SU-DHL-6 (cell line): ENCODE data around the gene CCDC73.
"Not testable (repeated sequence)": the region's sequence is repeated elsewhere in the genome, so short reads cannot be mapped to it uniquely, and the experiment has no call there.

Source experiments
- H2AFZ ChIP-seq: fragments of 200-600 bp; sonication (generic); 2 replicates; pipeline ENCODE4 v1.6.1; 2014; ENCODE audit warnings: low read depth, mild to moderate bottlenecking, moderate library complexity, mixed read lengths, antibody characterized with exemption, low read length; ENCODE audit not compliant: severe bottlenecking
- H3F3A ChIP-seq: fragments of 200-600 bp; shearing (Covaris generic); 2 replicates; pipeline ENCODE4 v1.6.0; 2016; ENCODE audit warnings: antibody characterized with exemption, mild to moderate bottlenecking; ENCODE audit not compliant: insufficient read depth
- H3K27ac ChIP-seq: fragments of 200-600 bp; sonication (generic); 2 replicates; pipeline ENCODE4 v1.5.1; 2016; ENCODE audit warnings: low read depth, mild to moderate bottlenecking, low read length, moderate library complexity, mixed read lengths
- H3K27me3 ChIP-seq: fragments of 200-600 bp; sonication (generic), shearing (Covaris generic); 2 replicates; pipeline ENCODE4 v1.6.0; 2014; ENCODE audit warnings: mild to moderate bottlenecking, low read length
- H3K36me3 ChIP-seq: fragments of 200-600 bp; sonication (generic); 2 replicates; pipeline ENCODE4 v1.6.1; 2014; ENCODE audit warnings: mild to moderate bottlenecking, low read length, mixed read lengths
- H3K4me2 ChIP-seq: fragments of 300-600, 200-600 bp; shearing (Covaris generic), sonication (generic); 2 replicates; pipeline ENCODE4 v1.6.0; 2014; ENCODE audit warnings: low read length, low read depth, mild to moderate bottlenecking; ENCODE audit not compliant: poor library complexity, severe bottlenecking
- H3K4me3 ChIP-seq: fragments of 200-600 bp; sonication (generic); 2 replicates; pipeline ENCODE4 v1.5.1; 2014; ENCODE audit warnings: antibody characterized with exemption, low read length, mild to moderate bottlenecking, mixed read lengths; ENCODE audit not compliant: insufficient read depth, poor library complexity, severe bottlenecking
- H3K79me2 ChIP-seq: fragments of 200-600 bp; sonication (generic); 2 replicates; pipeline ENCODE4 v1.6.1; 2014; ENCODE audit warnings: mild to moderate bottlenecking, low read length, moderate library complexity; ENCODE audit not compliant: insufficient read depth
- H3K9ac ChIP-seq: fragments of 200-600 bp; sonication (generic); 2 replicates; pipeline ENCODE4 v1.7.0; 2014; ENCODE audit warnings: mild to moderate bottlenecking, low read length
- H3K9me2 ChIP-seq: fragments of 200-600 bp; sonication (generic); replicated peaks from 2 replicates; pipeline ENCODE4 v1.6.1; 2014; ENCODE audit warnings: low read length; ENCODE audit not compliant: insufficient read depth
- H3K9me3 ChIP-seq: fragments of 200-600 bp; sonication (generic); 2 replicates; pipeline ENCODE4 v1.6.1; 2014; ENCODE audit warnings: low read length, mixed read lengths; ENCODE audit not compliant: insufficient read depth
- H4K20me1 ChIP-seq: fragments of 200-600 bp; sonication (generic); 2 replicates; pipeline ENCODE4 v1.6.1; 2014; ENCODE audit warnings: low read depth, mild to moderate bottlenecking, antibody characterized with exemption, low read length, moderate library complexity, mixed read lengths
- CTCF ChIP-seq: fragments of 200-600 bp; sonication (generic); IDR thresholded peaks from one replicate; pipeline ENCODE4 v1.5.1; 2017; ENCODE audit warnings: antibody characterized with exemption, mild to moderate bottlenecking, low read length, moderate library complexity; ENCODE audit not compliant: insufficient read depth, poor library complexity, severe bottlenecking
- EZH2phosphoT487 ChIP-seq: fragments of 200-600 bp; sonication (generic), shearing (Covaris generic); conservative IDR thresholded peaks from 2 replicates; pipeline ENCODE4 v1.6.1; 2018; ENCODE audit warnings: mild to moderate bottlenecking, antibody characterized with exemption, low read length, moderate library complexity, mixed read lengths

The CCDC73 gene

GRCh38 chr11:32786811-32787210 is 7.7 kb downstream of the CCDC73 start:
- H3K27me3 ChIP-seq = no peaks in the 10 kb centered on the region
- H3K36me3 ChIP-seq = no peaks in the 10 kb centered on the region
- no peaks in the 10 kb centered on the region for H3K9me2 ChIP-seq
- no peak overlapping the region for H3K4me2 ChIP-seq
- no peaks in the 10 kb centered on the region for H3F3A ChIP-seq
- H3K27ac ChIP-seq = no peak overlapping the region
- H3K4me3 ChIP-seq = no peak overlapping the region
- no peak for TF ChIP-seq CTCF
- TF ChIP-seq EZH2phosphoT487 = no peak
- no peaks in the 10 kb centered on the region for H3K9me3 ChIP-seq
- no peak overlapping the region for H2AFZ ChIP-seq
- no peaks in the 10 kb centered on the region for H3K79me2 ChIP-seq
- no peaks in the 10 kb centered on the region for H4K20me1 ChIP-seq
- H3K9ac ChIP-seq = no peak overlapping the region

GRCh38 chr11:32785262-32785661 is 9.2 kb downstream of the CCDC73 start:
- Histone ChIP-seq H3K27ac (no peak overlapping the region), H3K9me3 (no peaks in the 10 kb centered on the region), H4K20me1 (no peaks in the 10 kb centered on the region), H3K36me3 (no peaks in the 10 kb centered on the region), H3K27me3 (no peaks in the 10 kb centered on the region), H3K9ac (no peak overlapping the region), H3K9me2 (no peaks in the 10 kb centered on the region), H3K4me3 (no peak overlapping the region), H3F3A (no peaks in the 10 kb centered on the region), H3K79me2 (no peaks in the 10 kb centered on the region), H2AFZ (no peak overlapping the region), H3K4me2 (no peak overlapping the region)
- TF ChIP-seq CTCF = no peak
- no peak for TF ChIP-seq EZH2phosphoT487

DNA sequence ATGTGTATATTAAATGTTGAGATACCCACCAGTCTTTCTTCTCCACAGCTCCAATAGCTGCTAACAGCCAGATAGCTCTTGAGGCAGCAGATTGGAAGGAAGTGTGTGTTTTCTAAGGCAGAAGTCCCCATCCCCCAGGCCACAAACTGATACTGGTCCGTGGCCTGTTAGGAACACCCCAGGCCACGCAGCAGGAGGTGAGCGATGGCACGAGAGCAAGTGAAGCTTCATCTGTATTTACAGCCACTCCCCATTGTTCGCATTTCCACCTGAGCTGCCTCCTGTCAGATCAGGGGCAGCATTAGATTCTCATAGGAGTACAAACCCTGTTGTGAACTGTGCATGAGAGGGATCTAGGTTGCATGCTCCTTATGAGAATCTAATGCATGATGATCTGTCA is 12.7 kb downstream of the CCDC73 start:
- Histone ChIP-seq H2AFZ (no peak overlapping the region), H3K27ac (no peak overlapping the region), H3K4me2 (no peak overlapping the region), H3K4me3 (no peak overlapping the region), H4K20me1 (no peaks in the 10 kb centered on the region), H3K9me2 (no peaks in the 10 kb centered on the region), H3K9me3 (no peaks in the 10 kb centered on the region), H3K9ac (no peak overlapping the region), H3F3A (no peaks in the 10 kb centered on the region), H3K27me3 (no peaks in the 10 kb centered on the region), H3K79me2 (no peaks in the 10 kb centered on the region), H3K36me3 (no peaks in the 10 kb centered on the region)
- TF ChIP-seq CTCF = no peak
- no peak for TF ChIP-seq EZH2phosphoT487

DNA sequence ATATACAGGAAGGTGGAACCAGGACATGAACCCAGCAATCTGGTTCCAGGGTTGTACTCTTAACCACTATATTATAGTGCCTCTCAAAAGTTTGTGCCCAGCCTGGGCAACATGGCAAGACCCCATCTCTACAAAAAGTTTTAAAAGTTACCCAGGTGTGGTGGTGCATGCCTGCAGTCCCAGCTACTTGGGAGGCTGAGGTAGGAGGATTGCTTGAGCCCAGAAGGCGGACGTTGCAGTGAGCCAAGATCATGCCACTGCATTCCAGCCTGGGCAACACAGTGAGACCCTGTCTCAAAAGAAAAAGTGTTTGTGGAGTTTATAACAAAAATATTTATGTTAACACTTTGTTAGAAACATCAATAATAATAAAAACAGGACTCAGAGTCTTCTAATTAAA is 13.6 kb downstream of the CCDC73 start:
- not testable (repeated sequence) for H3K9ac ChIP-seq, H3K36me3 ChIP-seq, H3K4me2 ChIP-seq, H2AFZ ChIP-seq, H3F3A ChIP-seq, H3K9me2 ChIP-seq, H3K4me3 ChIP-seq, H3K27ac ChIP-seq, H4K20me1 ChIP-seq, H3K79me2 ChIP-seq, H3K9me3 ChIP-seq, H3K27me3 ChIP-seq
